Measurements from ENCODE around the gene BLNK. TPM values are rescaled to one million over a fixed set of nuclear protein-coding genes. Genes with fewer than 3 reads are reported as not detected.

BLNK gene
- total RNA-seq, 1 experiment from 2014 or later = 7.5 TPM

DNA sequence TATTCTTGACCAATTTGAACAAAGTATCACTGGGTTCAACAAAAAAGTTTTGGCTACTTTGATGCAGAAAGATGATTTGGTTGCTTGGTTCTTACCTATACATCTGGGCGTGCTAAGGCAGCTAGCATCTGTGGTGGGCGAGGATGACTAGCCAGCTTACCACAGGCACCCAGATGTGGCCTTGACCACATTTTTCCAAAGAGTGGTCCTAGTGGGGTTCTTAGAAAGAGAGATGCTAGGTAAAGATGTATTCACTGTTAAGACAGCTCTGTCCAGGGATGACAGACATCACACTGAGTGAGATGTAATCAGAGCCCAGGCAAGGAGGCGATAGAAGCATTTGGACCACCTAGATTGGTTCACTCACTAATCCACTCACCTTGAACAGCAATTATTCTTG lies 33.6 kb upstream of the BLNK start:
- no peak for DNase-seq
- H3K9me3 Mint-ChIP-seq (ENCODE audit: low read depth, unreplicated experiment) = no peaks in the 10 kb centered on the region
- H3K4me1 Mint-ChIP-seq (ENCODE audit: low read depth, unreplicated experiment) = no peaks in the 10 kb centered on the region
- H3K4me3 Mint-ChIP-seq (ENCODE audit: low read depth, unreplicated experiment) = no peak overlapping the region
- CTCF ChIA-PET = no interaction called here
- intact Hi-C loops (cut with micrococcal nuclease; ENCODE audit: unreplicated experiment) = no loop called here
- peaks cover 22% of the 10 kb centered on the region for H3K27me3 Mint-ChIP-seq (ENCODE audit: unreplicated experiment)
- no peak overlapping the region for H3K27ac Mint-ChIP-seq (ENCODE audit: unreplicated experiment)
- no peaks in the 10 kb centered on the region for H3K36me3 Mint-ChIP-seq (ENCODE audit: insufficient read depth, unreplicated experiment)
- no TSS peak for BruUV-seq (replicated peaks)
- TF ChIP-seq, protein P1, sequence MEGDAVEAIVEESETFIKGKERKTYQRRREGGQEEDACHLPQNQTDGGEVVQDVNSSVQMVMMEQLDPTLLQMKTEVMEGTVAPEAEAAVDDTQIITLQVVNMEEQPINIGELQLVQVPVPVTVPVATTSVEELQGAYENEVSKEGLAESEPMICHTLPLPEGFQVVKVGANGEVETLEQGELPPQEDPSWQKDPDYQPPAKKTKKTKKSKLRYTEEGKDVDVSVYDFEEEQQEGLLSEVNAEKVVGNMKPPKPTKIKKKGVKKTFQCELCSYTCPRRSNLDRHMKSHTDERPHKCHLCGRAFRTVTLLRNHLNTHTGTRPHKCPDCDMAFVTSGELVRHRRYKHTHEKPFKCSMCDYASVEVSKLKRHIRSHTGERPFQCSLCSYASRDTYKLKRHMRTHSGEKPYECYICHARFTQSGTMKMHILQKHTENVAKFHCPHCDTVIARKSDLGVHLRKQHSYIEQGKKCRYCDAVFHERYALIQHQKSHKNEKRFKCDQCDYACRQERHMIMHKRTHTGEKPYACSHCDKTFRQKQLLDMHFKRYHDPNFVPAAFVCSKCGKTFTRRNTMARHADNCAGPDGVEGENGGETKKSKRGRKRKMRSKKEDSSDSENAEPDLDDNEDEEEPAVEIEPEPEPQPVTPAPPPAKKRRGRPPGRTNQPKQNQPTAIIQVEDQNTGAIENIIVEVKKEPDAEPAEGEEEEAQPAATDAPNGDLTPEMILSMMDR (IDR thresholded peaks at IDR 0.05; ENCODE audit: unreplicated experiment) = no peak

DNA sequence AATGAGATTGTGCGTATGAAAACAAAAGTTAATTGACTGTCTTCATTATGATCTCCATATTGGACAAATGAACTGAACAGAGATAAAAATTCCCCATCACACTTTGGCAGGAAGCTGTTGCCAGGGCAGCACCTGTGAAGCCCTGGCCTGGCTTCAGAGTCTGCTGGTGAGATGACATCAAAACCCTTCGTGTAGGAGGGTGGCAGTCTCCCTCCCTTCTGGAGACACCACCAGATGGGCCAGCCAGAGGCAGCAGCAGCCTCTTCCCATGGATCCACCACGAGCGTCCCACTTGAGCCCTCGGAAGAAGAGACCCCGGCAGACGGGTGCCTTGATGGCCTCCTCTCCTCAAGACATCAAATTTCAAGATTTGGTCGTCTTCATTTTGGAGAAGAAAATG lies 32.9 kb upstream of the BLNK start, which contains the start of gene DNTT:
DNTT (plus strand) TSS at position 205 of the 400 bp plus-strand sequence; CDS start at position 269, 64 bp downstream.
- BruUV-seq (replicated peaks) = no TSS peak
- no peaks in the 10 kb centered on the region for H3K9me3 Mint-ChIP-seq (ENCODE audit: low read depth, unreplicated experiment)
- no peak for DNase-seq
- no peak within 1 kb of the TSS for H3K4me3 Mint-ChIP-seq (ENCODE audit: low read depth, unreplicated experiment)
- H3K36me3 Mint-ChIP-seq (ENCODE audit: insufficient read depth, unreplicated experiment) = no peaks in the 10 kb centered on the region
- CTCF ChIA-PET = no interaction called here
- H3K27ac Mint-ChIP-seq (ENCODE audit: unreplicated experiment) = no peak within 1 kb of the TSS
- H3K27me3 Mint-ChIP-seq (ENCODE audit: unreplicated experiment) = peaks cover 30% of the 10 kb centered on the region
- TF ChIP-seq, protein P1 (IDR thresholded peaks at IDR 0.05; ENCODE audit: unreplicated experiment) = no peak
- no peaks in the 10 kb centered on the region for H3K4me1 Mint-ChIP-seq (ENCODE audit: low read depth, unreplicated experiment)
- intact Hi-C loops (cut with micrococcal nuclease; ENCODE audit: unreplicated experiment) = no loop called here

DNA sequence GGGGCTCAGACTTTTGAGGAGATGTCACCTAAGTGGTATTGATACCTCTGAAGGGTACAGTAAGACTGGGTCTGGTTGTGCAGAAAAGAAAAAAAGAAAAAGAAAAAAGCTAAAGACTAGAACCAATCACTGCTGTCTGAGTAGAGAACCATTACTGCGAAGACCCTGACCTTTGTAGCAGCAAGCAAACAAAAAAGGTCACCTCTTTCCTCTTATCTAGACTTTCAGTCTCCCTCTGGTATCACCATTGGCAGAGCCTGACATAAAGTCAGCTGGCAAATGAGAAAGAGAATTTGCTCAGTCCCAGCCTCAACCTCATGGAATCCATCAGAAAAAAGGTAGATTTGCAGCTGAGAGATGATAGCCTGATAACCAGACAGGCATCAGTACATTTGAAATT lies 30.2 kb upstream of the BLNK start:
- H3K27ac Mint-ChIP-seq (ENCODE audit: unreplicated experiment) = no peak overlapping the region
- H3K9me3 Mint-ChIP-seq (ENCODE audit: low read depth, unreplicated experiment) = no peaks in the 10 kb centered on the region
- H3K4me3 Mint-ChIP-seq (ENCODE audit: low read depth, unreplicated experiment) = no peak overlapping the region
- CTCF ChIA-PET = interaction anchor here (0.6 kb wide), 1 partner anchor 648 kb away, joined by 3 read pairs; no protein-coding TSS in a partner anchor
- H3K4me1 Mint-ChIP-seq (ENCODE audit: low read depth, unreplicated experiment) = no peaks in the 10 kb centered on the region
- no TSS peak for BruUV-seq (replicated peaks)
- intact Hi-C loops (cut with micrococcal nuclease; ENCODE audit: unreplicated experiment) = no loop called here
- H3K36me3 Mint-ChIP-seq (ENCODE audit: insufficient read depth, unreplicated experiment) = no peaks in the 10 kb centered on the region
- peaks cover 48% of the 10 kb centered on the region for H3K27me3 Mint-ChIP-seq (ENCODE audit: unreplicated experiment)
- TF ChIP-seq, protein P1 (IDR thresholded peaks at IDR 0.05; ENCODE audit: unreplicated experiment) = no peak
- DNase-seq = no peak

DNA sequence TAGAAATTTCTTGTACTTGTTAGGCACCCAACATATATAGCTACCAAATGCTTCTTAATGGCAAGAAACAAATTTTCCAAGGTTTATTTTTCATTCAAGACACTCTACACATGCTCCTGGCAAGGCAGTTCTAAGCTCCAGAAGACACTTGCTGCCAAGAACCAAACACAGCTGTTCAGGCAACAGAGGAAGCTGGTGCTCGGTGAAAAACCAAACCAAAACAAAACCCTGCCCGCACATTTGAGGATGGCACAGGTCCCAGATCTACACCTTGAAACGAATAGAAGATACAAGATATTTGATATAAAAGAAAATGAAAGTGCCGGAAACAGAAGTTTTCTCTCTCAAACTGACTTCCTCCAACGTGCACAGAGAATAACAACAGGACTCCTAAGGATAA lies 28.0 kb upstream of the BLNK start:
- BruUV-seq (replicated peaks) = no TSS peak
- no peaks in the 10 kb centered on the region for H3K4me1 Mint-ChIP-seq (ENCODE audit: low read depth, unreplicated experiment)
- no peak overlapping the region for H3K4me3 Mint-ChIP-seq (ENCODE audit: low read depth, unreplicated experiment)
- no peaks in the 10 kb centered on the region for H3K36me3 Mint-ChIP-seq (ENCODE audit: insufficient read depth, unreplicated experiment)
- no peak for DNase-seq
- CTCF ChIA-PET = no interaction called here
- H3K9me3 Mint-ChIP-seq (ENCODE audit: low read depth, unreplicated experiment) = no peaks in the 10 kb centered on the region
- TF ChIP-seq, protein P1 (IDR thresholded peaks at IDR 0.05; ENCODE audit: unreplicated experiment) = no peak
- intact Hi-C loops (cut with micrococcal nuclease; ENCODE audit: unreplicated experiment) = no loop called here
- H3K27ac Mint-ChIP-seq (ENCODE audit: unreplicated experiment) = no peak overlapping the region
- peaks cover 63% of the 10 kb centered on the region for H3K27me3 Mint-ChIP-seq (ENCODE audit: unreplicated experiment)

Measured in Calu3 (cell line).